Caco-2 (cell line): ENCODE data around the gene SNRNP40. TPM values are rescaled to one million over a fixed set of nuclear protein-coding genes. Genes with fewer than 3 reads are reported as not detected.
A peak's percentile ranks its signal among the peaks of the same experiment; 100 is the strongest.
"Not testable (repeated sequence)": the region's sequence is repeated elsewhere in the genome, so short reads cannot be mapped to it uniquely, and the experiment has no call there.

Experiments
- BruUV-seq: library from RNA; stranded (reverse); fragments of 400-500 nt; replicated peaks from 2 replicates; lab custom pipeline; 2021; lab: Mats Ljungman, UMichigan
- CTCF ChIA-PET: fragments of 300-600 bp; sonication (Branson Sonifier 250); formaldehyde crosslinking; loops from one replicate; lab custom pipeline; 2022; ENCODE audit warnings: antibody characterized with exemption; lab: Charles Lee
- POLR2A ChIA-PET: fragments of 300-600 bp; sonication (Branson Sonifier 250); formaldehyde crosslinking; loops from one replicate; lab custom pipeline; 2022; ENCODE audit warnings: antibody characterized with exemption; lab: Charles Lee
- DNase-seq, 2 experiments: peaks; one replicate each; pipeline versions ENCODE4 v3.0.0 to v3.0.0-alpha.2; 2020 to 2022
- H3K27me3 ChIP-seq: replicated peaks from 2 replicates; pipeline ENCODE4 v1.6.0; 2011; ENCODE audit warnings: low read length; ENCODE audit not compliant: control insufficient read depth, insufficient read depth
- H3K36me3 ChIP-seq: 2 replicates; pipeline ENCODE4 v1.5.1; 2011; ENCODE audit warnings: low read length; ENCODE audit not compliant: control insufficient read depth, insufficient read depth
- H3K4me1 ChIP-seq: fragments of 250-450 bp; sonication (Bioruptor Pico); 2 replicates; pipeline ENCODE4 v1.5.1; 2020; ENCODE audit warnings: mild to moderate bottlenecking
- H3K4me3 ChIP-seq: 2 replicates; pipeline ENCODE4 v1.5.1; 2011; ENCODE audit warnings: low read depth, mild to moderate bottlenecking, control low read depth, low read length
- H3K9me3 ChIP-seq: fragments of 250-450 bp; sonication (Bioruptor Pico); 2 replicates; pipeline ENCODE4 v1.5.1; 2020; ENCODE audit warnings: mild to moderate bottlenecking, moderate library complexity
- H3K27ac Mint-ChIP-seq: one replicate; pipeline ENCODE4 v1.8.0; 2022; ENCODE audit warnings: mixed read lengths; ENCODE audit not compliant: unreplicated experiment
- H3K27me3 Mint-ChIP-seq: one replicate; pipeline ENCODE4 v1.8.0; 2022; ENCODE audit warnings: mixed read lengths; ENCODE audit not compliant: insufficient read depth, unreplicated experiment
- H3K36me3 Mint-ChIP-seq: one replicate; pipeline ENCODE4 v1.8.0; 2022; ENCODE audit warnings: mild to moderate bottlenecking, mixed read lengths; ENCODE audit not compliant: insufficient read depth, unreplicated experiment
- H3K4me1 Mint-ChIP-seq: one replicate; pipeline ENCODE4 v1.8.0; 2022; ENCODE audit warnings: low read depth, mixed read lengths; ENCODE audit not compliant: unreplicated experiment
- H3K4me3 Mint-ChIP-seq: one replicate; pipeline ENCODE4 v1.8.0; 2022; ENCODE audit warnings: mild to moderate bottlenecking, moderate library complexity, mixed read lengths; ENCODE audit not compliant: unreplicated experiment
- H3K9me3 Mint-ChIP-seq: one replicate; pipeline ENCODE4 v1.8.0; 2022; ENCODE audit warnings: mixed read lengths; ENCODE audit not compliant: unreplicated experiment
- intact Hi-C: fragments of 100-400 bp; cut with micrococcal nuclease; formaldehyde crosslinking; loops from one replicate; pipeline ENCODE4 v1.10.0; 2022; ENCODE audit not compliant: unreplicated experiment
- total RNA-seq: library from RNA; stranded (reverse); gene quantifications from 2 replicates; pipeline ENCODE4 v1.2.3, GENCODE V29; 2022
- TF ChIP-seq, protein P1 (sequence below), 2 experiments: fragments of 200-600 bp in 1 of 2; IDR thresholded peaks; 1 replicate in 1 of 2; 2 replicates in 1 of 2; pipeline versions ENCODE4 v1.5.1 to v1.8.0; 2011 to 2022; ENCODE audit warnings: antibody characterized with exemption in 1 of 2, control low read depth in 1 of 2, inconsistent platforms in 1 of 2, low read depth in 1 of 2, low read length in 1 of 2, mild to moderate bottlenecking in 1 of 2, moderate library complexity in 1 of 2; ENCODE audit not compliant: insufficient read depth in 1 of 2, severe bottlenecking in 1 of 2, unreplicated experiment in 1 of 2

SNRNP40 gene
- total RNA-seq, 1 experiment from 2014 or later: 49.5 TPM

- POLR2A ChIA-PET: interaction anchor here (0.9 to 1.1 kb wide), 3 partner anchors 34 to 94 kb away, joined by 11 read pairs; no protein-coding TSS in a partner anchor
These were observed 608 bp downstream of the SNRNP40 start for GRCh38 chr1:31295874-31296485.

DNA sequence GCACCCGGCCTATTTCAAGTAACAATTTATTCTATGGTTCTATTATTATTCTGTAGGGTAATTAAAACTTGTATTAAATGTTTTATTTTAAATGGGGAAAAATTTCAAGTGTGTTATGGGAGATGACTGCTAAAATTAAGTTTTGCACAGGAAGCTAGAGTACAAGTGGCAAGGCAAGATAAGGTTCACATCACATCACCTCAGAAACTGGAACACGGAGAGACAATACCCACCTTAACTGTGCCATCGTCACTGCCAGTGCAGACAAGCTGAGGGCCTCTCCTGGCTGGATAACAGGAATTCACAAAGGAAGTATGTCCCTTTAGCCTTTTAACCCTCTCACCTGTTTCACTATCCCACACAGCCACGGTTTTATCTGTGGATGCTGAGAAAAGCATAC, 7.6 kb downstream of the SNRNP40 start:
- no peak overlapping the region for H3K4me3 ChIP-seq
- ChIA-PET CTCF (no interaction called here), POLR2A (interaction anchor here (0.7 kb wide), 2 partner anchors 45 to 99 kb away, joined by 3 to 7 read pairs; no protein-coding TSS in a partner anchor)
- intact Hi-C loops: no loop called here
- H3K36me3 ChIP-seq: no peaks in the 10 kb centered on the region
- no peaks in the 10 kb centered on the region for H3K9me3 ChIP-seq
- Mint-ChIP-seq H3K9me3 (no peaks in the 10 kb centered on the region), H3K4me1 (no peaks in the 10 kb centered on the region), H3K36me3 (peaks cover 55% of the 10 kb centered on the region), H3K4me3 (no peak overlapping the region), H3K27ac (no peak overlapping the region), H3K27me3 (no peaks in the 10 kb centered on the region)
- BruUV-seq: no TSS peak
- TF ChIP-seq, protein P1, sequence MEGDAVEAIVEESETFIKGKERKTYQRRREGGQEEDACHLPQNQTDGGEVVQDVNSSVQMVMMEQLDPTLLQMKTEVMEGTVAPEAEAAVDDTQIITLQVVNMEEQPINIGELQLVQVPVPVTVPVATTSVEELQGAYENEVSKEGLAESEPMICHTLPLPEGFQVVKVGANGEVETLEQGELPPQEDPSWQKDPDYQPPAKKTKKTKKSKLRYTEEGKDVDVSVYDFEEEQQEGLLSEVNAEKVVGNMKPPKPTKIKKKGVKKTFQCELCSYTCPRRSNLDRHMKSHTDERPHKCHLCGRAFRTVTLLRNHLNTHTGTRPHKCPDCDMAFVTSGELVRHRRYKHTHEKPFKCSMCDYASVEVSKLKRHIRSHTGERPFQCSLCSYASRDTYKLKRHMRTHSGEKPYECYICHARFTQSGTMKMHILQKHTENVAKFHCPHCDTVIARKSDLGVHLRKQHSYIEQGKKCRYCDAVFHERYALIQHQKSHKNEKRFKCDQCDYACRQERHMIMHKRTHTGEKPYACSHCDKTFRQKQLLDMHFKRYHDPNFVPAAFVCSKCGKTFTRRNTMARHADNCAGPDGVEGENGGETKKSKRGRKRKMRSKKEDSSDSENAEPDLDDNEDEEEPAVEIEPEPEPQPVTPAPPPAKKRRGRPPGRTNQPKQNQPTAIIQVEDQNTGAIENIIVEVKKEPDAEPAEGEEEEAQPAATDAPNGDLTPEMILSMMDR (IDR thresholded peaks at IDR 0.05; ENCODE audit: insufficient read depth in 1 of 2, low read depth in 1 of 2, low read length in 1 of 2, severe bottlenecking in 1 of 2, unreplicated experiment in 1 of 2): no peak
- no peaks in the 10 kb centered on the region for H3K27me3 ChIP-seq
- H3K4me1 ChIP-seq: no peaks in the 10 kb centered on the region
- DNase-seq: no peak

More at GRCh38 chr1:31295874-31296485, 608 bp downstream of the SNRNP40 start:
- Mint-ChIP-seq H3K36me3 (peaks cover 35% of the 10 kb centered on the region), H3K27ac (no peak overlapping the region), H3K27me3 (no peaks in the 10 kb centered on the region), H3K4me3 (no peak overlapping the region), H3K4me1 (peaks cover 9% of the 10 kb centered on the region), H3K9me3 (no peaks in the 10 kb centered on the region)
- DNase-seq: no peak
- Histone ChIP-seq H3K4me3 (peak overlapping the region; percentile 74), H3K9me3 (no peaks in the 10 kb centered on the region), H3K27me3 (no peaks in the 10 kb centered on the region), H3K4me1 (no peaks in the 10 kb centered on the region), H3K36me3 (no peaks in the 10 kb centered on the region)
- intact Hi-C loops: loop anchor here (5.0 to 10.0 kb wide), 2 partner anchors 114 to 129 kb away; no protein-coding TSS in a partner anchor
- TF ChIP-seq, protein P1 (IDR thresholded peaks at IDR 0.05; ENCODE audit: insufficient read depth in 1 of 2, low read depth in 1 of 2, low read length in 1 of 2, severe bottlenecking in 1 of 2, unreplicated experiment in 1 of 2): no peak
- BruUV-seq: TSS peak; percentile 73
- CTCF ChIA-PET: interaction anchor here (0.6 to 1.1 kb wide), 2 partner anchors 77 to 124 kb away, joined by 3 to 5 read pairs; no protein-coding TSS in a partner anchor

GRCh38 chr1:31287791-31288190, 8.8 kb downstream of the SNRNP40 start:
- H3K4me1 ChIP-seq, H3K27me3 ChIP-seq, CTCF ChIA-PET, H3K4me1 Mint-ChIP-seq, H3K27me3 Mint-ChIP-seq, H3K27ac Mint-ChIP-seq, DNase-seq, BruUV-seq, H3K4me3 Mint-ChIP-seq, H3K9me3 Mint-ChIP-seq, H3K36me3 ChIP-seq, H3K9me3 ChIP-seq, intact Hi-C loops, H3K4me3 ChIP-seq: not testable (repeated sequence)
- peaks cover 56% of the 10 kb centered on the region for H3K36me3 Mint-ChIP-seq
- POLR2A ChIA-PET: interaction anchor here (0.7 kb wide), 1 partner anchor 90 kb away, joined by 3 read pairs; no protein-coding TSS in a partner anchor

DNA sequence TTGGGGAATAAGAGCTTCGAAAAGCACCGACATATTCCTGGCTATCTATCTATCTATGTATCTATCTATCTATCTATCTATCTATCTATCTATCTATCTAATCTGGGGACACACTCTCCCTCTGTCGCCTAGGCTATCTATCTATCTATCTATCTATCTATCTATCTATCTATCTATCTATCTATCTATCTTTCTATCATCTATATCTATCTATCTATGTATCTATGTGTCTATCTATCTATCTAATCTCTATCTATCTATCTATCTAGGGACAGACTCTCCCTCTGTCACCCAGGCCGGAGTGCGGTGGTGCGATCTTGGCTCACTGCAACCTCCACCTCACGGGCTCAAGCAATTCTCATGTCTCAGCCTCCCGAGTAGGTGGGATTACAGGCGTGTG, 14.2 kb downstream of the SNRNP40 start:
- H3K4me3 Mint-ChIP-seq, DNase-seq, CTCF ChIA-PET, H3K27ac Mint-ChIP-seq, intact Hi-C loops, H3K9me3 Mint-ChIP-seq, H3K9me3 ChIP-seq, H3K4me1 Mint-ChIP-seq, H3K27me3 Mint-ChIP-seq, H3K4me1 ChIP-seq, H3K4me3 ChIP-seq, H3K27me3 ChIP-seq, POLR2A ChIA-PET, H3K36me3 ChIP-seq, BruUV-seq: not testable (repeated sequence)
- H3K36me3 Mint-ChIP-seq: peaks cover 66% of the 10 kb centered on the region
